GM21515 (cell line): ENCODE results near the gene MAGEF1.

ENCODE experiments used
- ATAC-seq: cut with Tn5 transposase; IDR thresholded peaks from one replicate; pipeline ENCODE4 v1.9.1; 2021; ENCODE audit not compliant: unreplicated experiment

Gene MAGEF1

GRCh38 chr3:184727357-184728009, 15.6 kb upstream of the MAGEF1 start:
- ATAC-seq: no peak

DNA sequence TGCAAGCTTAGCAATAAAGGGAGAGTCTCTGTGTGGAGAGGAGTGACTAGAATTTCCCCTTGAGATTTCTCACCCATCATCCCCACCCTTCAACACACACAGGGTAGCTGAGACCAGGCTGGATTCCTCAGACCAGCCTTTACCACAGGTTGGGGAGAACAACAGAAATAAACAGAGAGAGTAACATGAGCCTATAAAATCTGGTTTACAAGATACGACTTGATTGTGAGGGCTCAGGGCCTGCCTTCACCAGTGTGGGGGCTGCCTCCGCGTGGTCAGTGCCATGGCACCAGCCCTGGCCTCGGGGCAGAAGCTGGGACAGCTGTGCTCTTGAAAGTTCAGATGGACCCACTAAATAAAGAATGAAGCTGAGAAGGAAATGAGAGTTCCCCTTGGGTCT, 14.6 kb upstream of the MAGEF1 start:
- no peak for ATAC-seq

DNA sequence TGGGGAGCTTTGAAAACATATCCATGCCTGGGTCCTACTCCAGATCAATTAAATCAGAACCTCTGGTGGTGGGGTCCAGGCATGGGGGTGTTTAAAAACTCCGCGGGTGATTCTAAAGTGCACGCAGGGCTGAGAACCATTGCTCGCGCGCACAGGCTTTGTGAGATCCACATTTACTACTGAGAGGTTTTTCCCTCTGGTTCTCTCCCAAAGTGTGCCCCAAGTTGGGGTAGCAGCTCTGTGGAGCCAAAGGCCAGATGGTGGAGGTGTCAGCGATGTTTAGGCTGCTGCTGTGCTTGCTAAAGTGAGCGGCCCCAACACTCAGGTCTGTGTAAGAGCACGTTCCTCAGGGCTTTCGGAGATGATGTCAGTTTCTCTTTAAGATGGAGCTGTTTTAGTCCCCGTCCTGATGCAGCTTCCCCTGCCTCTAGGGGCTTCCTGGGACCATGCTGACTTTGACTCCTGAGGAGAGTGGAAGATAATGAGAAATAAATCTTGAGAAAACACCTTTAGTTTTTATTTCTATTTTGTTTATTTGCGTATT, 13.4 kb upstream of the MAGEF1 start:
- no peak for ATAC-seq

DNA sequence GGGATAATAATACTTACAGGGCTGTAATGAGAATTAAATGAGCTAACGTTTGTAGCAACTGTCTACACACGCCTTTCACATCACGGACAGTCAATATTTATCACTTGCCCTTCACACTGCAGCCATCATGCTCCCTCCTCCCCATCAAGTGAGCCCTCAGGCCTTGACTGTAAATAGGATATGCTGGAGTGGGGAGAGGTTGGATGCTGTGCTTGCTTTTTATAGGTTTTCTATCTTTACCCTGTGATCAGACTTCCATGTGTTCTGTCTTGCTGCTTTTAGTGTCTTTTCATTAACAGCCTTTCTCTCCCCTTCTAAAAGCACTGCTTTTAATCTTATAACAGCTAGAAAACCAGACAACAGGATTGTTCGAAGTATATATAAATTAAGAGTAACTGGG, 12.8 kb upstream of the MAGEF1 start:
- ATAC-seq: no peak

- no peak for ATAC-seq
Observed at GRCh38 chr3:184719709-184720108, 7.8 kb upstream of the MAGEF1 start.

DNA sequence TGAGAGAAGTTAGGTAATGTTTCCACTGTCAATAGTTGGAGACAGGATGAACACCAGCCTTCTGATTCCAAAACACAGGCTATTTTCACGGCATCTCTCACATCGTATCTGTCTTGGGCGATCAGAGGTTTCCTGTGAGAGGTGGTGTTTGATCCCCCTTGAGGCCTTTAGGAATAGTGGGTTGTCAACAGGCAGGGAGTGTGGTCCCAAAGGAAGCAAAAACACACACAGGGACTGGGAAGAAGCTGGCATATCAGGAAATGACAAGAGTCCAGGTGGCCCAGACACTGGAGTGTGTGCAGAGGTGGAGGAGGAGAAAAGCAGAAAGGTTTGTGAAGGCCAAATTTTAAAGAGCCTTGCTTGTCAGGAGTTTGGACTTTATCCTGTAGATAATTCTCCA, 6.6 kb upstream of the MAGEF1 start:
- ATAC-seq: no peak

- ATAC-seq: no peak
Observed at GRCh38 chr3:184717399-184717983, 5.6 kb upstream of the MAGEF1 start.

DNA sequence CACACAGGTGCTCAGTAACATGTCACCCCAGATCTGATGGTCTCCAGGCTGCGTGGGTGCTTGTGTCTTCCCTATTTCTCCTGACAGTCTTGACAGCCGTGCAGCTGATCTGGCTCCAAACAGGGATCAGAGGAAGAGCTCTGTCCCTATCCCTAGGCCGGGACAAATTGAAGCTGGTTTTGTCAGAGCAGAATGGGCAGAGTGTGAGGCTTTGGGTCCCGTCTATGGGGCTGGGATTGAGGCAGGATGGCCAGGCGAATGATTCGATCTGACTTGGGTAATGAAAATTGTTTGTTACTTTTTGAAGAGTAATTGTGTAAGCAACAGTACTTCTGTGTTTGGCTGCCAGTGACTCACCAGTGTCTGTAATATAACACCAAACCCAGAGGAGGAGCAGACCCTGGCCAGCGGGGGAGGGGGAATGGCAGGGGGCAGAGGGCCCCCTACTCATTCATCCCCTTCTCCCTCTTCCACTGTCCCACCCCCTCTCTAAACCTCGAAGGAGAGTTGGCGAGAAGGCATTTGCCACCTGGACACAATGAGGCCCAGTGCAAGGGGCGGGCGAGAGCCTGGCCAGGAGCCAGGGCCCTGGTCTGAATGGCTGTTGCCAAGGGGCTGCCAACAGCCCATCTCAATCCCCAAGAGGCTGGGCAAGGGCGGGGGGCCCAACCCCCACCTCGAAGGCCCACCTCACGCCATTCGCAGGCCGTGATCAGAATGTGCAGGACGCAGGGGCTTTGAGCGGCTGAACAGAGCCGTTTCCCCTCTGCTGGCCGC, 4.9 kb upstream of the MAGEF1 start:
- ATAC-seq: no peak

GRCh38 chr3:184715943-184716621, 4.2 kb upstream of the MAGEF1 start:
- ATAC-seq: no peak

DNA sequence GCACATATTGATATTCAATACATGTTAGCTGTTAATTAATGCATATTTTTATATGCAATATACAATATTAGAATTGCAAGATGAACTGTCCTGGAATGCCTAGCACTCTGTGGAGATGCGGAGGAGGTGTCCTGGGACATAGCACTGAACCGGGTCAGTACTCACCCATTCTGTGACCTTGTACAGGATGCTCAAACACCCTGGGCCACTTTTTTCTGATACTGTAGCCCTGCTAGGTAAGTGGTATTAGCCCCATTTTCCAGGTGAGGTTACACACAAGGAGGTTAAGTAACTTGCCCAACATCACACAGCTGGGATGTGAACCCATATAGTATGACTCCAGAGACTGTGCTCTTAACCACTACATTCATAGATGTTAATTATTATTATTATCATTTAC, 1.7 kb upstream of the MAGEF1 start:
- ATAC-seq: no peak

GRCh38 chr3:184713040-184713355, 1.1 kb upstream of the MAGEF1 start:
- no peak for ATAC-seq

GRCh38 chr3:184712248-184713039, 580 bp upstream of the MAGEF1 start:
- ATAC-seq: peak; percentile 13

DNA sequence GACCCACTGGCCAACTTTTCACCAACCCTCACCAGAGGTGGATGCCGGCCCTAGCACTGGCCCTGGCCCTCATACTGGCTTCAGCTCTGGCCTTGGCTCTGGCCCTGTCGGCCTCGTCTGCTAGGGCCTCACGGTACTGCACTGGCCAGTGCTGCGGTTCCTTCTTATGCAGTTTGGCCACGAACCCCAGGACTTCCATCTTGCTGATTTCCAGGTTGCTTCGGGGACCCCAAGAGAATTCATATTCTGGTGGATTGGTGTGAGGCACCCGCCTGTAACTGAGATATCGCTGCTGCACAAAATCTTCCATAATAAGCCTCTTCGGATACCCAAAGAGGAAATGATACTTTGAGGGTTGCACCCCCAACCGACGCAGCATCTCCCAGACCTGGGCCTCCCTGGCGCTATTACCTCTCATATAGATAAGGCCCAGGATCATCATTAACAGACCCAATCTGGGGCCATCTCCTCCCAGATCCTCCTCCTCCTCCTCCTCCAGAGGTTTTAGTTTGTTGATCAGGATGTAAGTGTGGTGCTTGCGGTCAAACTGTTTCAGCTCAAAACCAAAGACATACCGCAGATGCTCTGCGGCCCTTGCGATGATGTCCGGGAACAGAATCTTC, 883 bp downstream of the MAGEF1 start:
- ATAC-seq: peak; percentile 69

DNA sequence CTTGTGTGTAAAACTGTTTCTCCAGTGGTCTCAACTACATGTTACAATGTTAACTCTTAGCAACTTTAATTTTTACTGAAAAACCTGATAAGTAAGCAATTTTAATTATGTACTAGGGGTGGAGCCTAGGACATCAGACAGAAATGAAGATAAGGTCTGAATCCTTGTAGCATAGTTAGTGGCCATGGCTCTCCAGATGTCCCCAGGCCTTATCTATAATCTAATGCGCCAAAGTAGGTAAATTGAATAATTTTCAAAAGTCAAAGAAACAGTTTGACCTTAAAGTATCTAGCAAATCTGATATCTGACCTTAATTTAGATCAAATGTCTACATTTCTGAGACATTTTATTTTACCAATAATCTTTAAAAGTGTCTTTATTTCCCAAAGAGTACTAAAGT, 8.2 kb downstream of the MAGEF1 start:
- no peak for ATAC-seq

GRCh38 chr3:184700759-184701158, 11.1 kb downstream of the MAGEF1 start:
- ATAC-seq: no peak

DNA sequence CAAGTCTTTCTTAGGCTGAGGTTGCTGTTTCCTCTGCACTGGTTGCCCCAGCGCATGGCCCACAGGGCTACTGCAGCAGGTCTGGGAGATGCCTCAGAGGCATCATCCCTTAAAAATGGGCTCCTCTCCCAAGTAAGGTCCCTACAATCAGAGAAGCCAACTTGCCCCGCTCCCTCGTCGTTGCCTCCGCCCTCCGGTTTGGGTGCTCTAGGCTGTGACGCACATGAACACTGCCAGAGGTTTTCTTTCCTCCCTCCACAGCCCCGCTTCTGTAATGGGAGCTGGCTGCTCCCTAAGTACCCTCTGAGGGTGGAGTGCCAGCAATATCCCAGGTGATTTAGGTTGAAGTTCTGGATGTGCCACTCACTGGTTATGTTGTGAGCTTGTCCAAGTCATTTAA, 14.0 kb downstream of the MAGEF1 start:
- no peak for ATAC-seq

DNA sequence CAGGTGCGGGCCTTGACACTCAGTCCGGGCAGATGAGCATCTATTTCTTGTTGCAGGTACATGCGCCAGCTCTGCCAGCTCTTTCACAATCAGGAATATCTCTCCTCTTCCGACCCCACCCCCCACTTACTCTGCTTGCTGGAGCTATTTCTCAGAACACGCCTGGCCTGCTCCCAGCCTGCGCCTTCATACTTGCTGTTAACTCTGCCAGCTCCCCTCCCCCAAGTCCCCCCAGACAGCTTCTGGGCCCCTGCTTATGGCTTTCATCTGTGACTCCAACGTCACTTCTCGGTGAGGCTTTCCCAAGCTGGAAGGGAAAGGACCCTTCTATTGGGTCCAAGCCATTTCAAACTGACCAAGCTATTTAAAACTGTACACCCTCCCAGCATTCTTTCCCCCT, 15.2 kb downstream of the MAGEF1 start:
- ATAC-seq: no peak

GRCh38 chr3:184694716-184695115, 17.1 kb downstream of the MAGEF1 start:
- no peak for ATAC-seq

DNA sequence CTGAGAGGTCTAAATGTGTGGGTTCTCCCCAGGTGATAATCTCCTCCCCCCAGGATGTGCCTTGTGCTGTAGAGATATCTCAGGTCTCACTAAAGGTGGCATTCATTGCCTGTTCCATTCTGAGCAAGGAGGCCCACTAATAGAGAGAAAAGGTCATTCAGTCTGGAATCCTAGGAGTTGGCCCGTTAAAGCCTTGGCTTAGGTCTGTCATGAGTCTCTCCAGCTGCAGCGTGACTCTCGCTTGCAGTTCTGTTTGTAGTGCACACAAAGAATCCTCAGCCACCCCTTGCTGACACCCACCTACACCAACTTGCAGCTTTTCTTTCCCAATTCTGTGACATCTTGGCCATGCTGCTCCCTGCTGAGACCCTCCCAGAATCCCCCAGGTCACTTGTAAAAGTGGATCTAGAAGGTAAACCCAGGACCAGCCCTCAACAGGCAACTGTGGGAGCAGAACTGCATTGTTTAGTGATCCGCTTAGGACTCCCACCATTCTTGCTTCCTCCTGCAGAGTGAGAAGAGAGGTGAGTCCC, 17.7 kb downstream of the MAGEF1 start:
- ATAC-seq: no peak
